Stimulated activated CD8-positive, alpha-beta memory T cell treated with anti-CD3 and anti-CD28 coated beads, Interleukin-7, amount 100 ng/mL, for 24 hours (primary cell): ENCODE data around the gene UCK1.
"Not testable (repeated sequence)": the region's sequence is repeated elsewhere in the genome, so short reads cannot be mapped to it uniquely, and the experiment has no call there.

Experiments used
- DNase-seq: peaks from one replicate; pipeline ENCODE4 v3.0.0-alpha.2; 2020; ENCODE audit warnings: low read depth

UCK1 gene

DNA sequence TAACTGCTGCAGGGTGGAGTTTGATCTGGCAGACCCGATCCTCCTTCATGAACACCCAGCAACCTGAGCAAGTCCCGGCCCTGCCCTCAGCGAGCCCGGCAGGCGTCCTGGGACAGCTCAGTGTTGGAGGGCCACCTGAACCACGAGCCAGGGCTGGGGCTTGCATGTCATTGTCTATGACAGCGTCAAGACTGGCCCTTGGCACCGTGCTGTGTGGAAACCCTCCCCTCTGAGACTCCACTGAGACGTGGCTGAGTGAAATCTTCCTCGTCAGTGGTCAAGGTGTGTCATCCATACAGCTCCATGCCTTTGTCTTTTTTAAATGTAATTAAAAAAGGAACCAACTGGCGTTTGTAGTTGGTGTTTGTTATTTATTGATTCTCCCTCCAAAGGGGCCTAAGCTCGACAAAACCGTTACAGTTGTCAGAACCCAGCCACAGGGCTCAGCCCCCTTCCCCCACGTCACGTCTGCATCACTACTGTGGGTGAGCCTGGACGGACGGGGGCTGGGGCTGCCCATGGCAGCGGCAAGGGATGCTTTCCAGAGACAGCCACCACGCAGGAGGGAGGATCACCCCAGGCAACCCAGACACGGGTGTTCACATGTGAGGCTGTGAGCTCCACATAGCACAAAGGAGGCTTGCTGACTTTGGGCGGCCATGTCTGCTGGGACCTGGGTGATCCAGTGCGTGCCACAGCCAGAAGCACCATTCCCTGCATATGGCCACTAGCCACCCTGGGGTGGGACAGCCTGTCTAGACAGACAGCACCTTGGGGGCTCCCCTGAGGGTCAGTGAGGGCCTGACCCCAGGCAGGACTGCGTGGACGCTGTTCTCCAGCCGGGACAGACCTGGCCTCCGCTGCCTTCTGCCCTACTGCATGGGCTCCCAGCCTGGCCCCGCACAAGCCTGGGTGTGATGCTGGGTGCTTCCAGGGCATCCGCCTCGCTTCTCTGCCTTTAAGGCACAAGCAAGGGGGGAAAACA lies 7.3 kb downstream of the UCK1 start:
- DNase-seq: no peak

DNA sequence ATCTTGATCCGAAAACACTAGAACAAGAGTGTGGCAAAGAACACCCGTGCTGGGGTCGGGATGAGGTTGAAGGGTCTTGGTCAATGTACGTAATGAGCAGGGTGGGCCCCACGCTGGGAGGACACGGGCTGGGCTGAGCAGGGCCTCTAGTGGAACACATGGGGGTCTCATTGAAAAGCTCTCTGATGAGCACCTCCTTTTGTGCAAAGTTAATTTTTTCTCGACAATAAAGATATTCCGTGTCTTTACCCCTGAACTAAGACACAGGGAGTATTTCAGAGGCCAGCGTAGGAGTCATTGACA lies 8.0 kb downstream of the UCK1 start:
- DNase-seq: no peak

DNA sequence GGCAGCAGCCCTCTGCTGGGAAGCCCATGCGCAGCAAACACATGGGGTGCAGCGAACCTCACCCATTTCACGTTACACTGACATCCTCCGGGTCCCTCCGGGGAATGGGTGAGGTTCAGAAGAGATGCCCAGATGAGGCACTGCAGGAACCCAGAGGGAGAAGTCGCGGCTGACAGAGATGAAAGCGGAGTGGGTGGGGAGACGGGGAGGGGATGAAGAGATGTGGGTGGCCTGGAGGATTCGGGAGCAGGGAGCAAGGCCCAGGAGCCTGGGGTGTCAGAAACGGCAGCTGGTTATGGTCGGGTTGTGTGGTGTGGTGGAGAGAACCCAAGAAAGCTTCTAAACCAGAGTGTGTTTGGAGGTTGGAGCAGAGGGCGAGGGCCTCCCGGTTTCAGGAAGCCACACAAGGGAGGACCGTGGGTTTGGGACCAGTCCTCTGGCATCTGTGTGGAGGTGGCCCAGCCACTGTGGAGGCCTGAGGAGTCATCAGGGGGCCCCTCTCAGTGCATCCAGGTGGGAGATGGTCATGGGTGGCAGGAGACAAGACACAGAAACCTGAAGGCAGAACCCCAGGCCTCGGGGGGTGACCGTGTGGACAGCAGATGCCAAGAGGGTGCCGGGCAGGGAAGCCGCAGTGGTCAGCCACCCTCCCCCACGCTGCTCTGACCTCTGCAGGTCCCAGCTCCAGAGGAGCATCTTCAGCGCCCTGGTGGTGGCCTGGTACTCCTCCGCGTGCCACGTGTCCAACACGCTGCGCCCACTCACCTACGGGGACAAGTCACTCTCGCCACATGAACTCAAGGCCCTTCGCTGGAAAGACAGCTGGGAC lies 8.6 kb downstream of the UCK1 start:
- no peak for DNase-seq

DNA sequence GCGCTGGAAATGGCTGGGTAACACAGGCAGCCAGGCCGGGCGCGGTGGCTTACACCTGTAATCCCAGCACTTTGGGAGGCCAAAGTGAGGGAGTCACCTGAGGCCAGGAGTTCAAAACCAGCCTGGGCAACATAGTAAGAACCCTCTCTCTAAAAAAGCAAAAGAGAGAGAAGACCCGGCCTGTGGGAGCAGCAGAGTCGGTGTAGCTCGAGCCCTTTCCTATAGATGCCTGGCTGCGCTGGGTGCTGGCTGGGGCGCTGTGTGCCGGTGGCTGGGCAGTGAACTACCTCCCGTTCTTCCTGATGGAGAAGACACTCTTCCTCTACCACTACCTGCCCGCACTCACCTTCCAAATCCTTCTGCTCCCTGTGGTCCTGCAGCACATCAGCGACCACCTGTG lies 9.2 kb downstream of the UCK1 start:
- no peak for DNase-seq

DNA sequence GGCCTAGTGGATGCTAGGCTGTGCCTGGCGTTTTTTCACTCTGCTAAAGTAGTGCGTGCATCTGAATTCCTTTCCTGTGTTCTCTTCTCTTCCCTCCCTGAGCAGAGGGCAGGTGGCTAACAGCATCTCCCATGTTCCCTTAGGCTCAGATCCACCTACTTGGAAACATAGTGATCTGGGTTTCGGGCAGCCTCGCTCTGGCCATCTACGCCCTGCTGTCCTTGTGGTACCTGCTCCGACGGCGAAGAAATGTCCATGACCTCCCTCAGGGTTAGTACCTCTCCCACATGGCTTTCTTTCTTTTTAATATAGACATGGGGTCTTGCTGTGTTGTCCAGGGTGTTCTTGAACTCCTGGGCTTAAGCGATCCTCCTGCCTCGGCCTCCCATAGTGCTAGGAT lies 9.9 kb downstream of the UCK1 start:
- DNase-seq: no peak

DNA sequence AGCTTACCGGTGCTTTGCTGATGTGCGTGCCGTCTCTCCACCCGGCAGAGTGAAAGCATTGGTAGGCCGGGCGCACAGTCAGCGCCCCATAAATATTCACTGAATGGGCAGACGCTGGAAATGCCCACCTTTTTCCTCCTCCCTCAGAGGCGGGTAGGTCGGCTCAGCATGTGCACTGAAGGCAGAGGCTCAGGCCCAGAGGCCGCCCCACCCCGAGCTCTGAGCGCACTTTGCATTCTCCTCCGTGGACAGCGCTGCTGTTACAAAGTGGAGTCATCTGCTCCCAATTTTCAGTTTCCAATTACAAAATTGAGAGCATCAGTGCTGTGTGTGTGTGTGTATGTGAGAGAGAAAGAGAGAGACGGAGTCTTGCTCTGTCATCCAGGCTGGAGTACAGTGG lies 10.6 kb downstream of the UCK1 start:
- no peak for DNase-seq

DNA sequence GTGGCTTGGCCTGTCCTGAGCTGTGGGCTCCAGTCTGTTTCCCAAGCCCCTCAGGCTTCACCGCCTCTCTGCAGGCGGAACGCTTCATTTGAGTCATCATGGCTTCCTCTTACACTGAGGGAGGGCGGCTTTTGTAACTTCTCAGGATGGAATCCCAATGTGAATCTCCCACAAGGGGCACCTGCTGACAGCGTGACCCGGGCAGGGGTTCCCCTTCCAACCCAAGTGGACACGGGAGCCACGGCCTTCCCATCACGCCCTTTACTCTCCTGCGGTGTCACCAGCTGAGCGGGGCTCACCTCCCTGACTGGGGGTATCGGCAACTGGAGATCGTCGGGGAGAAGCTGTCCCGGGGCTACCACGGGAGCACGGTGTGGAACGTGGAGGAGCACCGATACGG lies 12.5 kb downstream of the UCK1 start:
- no peak for DNase-seq

DNA sequence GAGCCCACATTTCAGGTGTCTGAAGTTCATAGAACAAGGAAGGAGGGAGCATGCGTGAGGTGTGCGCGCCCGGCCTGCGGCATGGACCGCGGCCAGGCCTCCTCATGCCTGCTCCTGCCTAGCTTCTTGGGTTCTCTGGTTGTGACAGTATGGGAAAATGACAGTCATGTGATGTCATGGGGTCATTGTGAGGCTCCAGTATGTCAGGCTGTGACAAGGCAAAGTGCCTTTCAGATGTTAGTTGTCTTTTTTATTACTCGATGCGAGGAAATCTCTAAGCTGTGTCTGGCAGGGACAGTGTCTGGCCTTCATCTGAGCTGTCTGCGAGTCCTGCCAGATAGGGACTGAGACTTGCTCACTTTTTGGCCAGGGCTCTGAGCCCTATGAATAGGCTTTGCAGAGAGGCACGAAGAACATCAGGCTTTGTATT lies 13.3 kb downstream of the UCK1 start:
- DNase-seq: no peak

DNA sequence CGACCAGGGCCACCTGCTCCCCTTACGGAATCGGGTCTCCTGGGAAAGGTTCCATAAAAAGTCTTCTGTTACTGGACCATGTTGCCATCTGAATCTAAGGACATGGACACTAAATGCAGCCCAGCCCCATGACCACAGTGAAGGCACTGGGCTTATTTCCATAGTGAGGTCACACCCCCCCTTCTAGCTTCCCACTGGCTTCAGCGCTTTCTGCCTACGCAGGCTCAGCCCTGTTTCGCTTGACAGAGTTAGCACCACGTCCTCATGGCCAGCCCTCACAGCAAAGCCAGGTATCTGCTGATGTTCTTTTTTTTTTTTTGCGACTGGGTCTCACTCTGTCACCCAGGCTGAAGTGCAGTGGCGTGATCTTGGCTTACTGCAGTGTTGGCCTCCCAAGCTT lies 14.1 kb downstream of the UCK1 start:
- no peak for DNase-seq

DNA sequence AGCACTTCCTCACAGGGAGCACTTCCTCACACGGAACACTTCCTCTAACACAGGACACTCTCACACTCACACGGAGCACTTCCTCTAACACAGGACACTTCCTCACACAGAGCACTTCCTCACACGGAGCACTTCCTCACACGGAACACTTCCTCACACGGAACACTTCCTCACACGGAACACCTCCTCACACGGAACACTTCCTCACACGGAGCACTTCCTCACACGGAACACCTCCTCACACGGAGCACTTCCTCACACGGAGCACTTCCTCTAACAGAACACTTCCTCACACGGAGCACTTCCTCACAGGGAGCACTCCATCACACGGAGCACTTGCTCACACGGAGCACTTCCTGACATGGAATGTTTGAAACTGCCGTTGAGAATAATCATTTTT lies 15.0 kb downstream of the UCK1 start:
- DNase-seq: no peak

DNA sequence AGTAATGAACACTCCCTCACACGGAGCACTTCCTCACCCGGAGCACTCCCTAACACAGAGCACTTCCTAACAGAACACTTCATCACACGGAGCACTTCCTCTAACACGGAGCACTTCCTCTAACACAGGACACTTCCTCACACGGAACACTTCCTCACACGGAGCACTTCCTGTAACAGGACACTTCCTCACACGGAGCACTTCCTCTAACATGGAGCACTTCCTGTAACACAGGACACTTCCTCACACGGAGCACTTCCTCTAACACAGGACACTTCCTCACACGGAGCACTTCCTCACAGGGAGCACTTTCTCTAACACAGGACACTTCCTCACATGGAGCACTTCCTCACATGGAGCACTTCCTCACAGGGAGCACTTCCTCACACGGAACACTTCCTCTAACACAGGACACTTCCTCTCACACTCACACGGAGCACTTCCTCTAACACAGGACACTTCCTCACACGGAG lies 15.5 kb downstream of the UCK1 start:
- not testable (repeated sequence) for DNase-seq

DNA sequence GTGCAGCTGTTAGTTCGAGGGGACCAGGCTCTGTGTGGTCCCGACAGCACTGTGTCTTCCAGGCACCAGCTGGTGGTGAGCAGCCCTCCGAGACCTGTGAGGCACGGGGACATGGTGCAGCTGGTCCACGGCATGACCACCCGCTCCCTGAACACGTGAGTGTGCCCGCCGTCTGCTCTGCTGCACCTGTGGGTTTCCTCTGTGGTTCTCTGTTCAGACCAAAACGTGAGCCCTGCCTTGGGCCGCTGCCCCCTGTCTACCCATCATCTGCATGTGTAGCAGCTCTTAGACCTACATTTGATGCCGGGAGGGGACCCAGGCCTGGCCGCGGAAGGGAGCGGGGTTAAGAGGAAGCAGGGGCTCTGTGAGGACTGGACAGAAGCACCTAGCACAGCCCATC lies 17.9 kb downstream of the UCK1 start:
- no peak for DNase-seq

DNA sequence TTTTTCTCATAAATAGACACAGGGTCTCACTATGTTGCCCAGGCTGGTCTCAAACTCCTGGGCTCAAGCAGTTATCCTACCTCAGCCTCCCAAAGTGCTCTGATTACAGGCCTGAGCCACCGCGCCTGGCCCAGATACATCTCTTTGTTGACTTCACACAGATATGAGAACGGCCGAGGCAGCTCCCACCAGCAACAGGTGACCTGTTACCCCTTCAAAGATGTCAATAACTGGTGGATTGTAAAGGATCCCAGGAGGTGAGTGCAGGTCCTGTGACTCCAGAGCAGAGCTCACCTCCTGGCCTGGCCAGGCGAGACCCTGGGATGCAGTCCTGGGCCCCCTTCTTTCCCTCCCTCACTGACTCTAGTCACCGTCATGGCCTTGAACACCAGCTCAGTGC lies 19.2 kb downstream of the UCK1 start:
- no peak for DNase-seq

DNA sequence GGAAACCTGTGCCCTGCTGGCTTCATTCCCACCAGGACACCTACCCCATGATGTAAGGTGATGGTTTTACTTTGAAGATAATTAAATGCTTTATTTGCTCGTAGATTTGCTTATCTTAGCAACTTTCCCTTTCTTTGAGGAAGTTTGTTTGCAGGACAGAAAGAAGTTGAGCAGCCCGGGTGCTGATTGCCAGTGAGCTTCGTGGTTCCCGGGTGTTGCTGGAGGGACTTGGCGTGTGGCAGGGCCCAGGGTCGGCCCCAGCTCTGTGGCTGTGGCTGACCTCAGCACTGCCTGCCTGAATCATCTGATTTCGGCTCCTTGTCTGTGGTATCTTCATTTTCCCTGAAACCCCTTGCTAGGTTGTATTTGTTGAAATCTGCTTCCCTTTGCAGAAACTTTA lies 19.6 kb downstream of the UCK1 start:
- DNase-seq: no peak

DNA sequence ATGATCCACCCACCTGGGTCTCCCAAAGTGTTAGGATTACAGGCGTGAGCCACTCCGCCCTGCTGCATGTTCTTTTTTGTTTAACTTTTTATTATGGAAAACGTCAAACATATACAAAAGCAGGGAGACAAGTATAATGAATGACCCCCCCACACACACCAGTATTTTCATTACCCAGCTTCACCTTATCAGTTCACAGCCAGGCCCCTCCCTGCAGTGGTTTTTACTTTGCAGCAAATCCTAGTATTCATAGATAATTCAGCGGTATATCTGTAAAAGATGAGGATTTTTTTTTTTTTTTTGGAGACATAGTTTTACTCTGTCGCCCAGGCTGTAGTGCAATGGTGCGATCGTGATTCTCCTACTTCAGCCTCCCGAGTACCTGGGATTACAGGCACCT lies 26.1 kb downstream of the UCK1 start:
- DNase-seq: no peak

DNA sequence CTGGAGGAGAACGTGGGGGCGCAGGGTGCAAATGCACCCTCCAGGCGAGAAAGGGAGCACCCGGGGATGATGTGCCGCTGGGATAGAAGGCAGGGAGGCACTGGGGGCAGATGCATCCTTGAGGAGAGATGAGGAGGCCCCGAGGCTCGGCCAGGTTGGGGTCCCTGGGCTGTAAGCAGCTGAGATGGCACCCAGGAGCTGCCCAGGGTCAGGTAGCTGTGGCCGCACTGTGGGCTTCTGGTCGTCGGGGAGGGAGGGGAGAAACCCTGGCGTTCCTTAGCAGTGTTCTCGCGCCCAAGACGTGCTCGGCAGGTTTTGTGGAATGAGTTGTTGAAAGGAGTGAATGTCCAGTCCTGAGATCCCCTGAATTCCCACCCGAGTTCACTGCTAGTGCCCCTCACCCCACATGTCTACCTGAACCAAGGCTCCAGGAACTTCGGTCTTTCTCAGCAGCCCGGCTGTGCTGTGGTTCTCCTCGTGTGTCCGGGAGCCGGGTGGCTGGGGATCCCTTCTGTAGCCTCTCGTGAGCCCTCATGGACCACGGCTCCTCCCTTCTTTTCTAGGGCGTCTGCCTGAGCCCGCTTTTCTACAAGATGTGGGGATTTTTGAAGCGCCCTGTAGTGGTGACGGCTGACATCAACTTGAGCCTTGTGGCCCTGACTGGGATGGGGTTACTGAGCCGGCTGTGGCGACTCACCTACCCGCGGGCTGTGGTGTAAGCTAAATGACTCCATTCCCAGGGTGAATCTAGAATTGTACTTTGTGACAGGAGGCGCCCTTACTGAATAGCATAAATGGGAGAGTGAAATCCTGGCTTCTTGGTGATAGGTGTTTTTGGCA lies 27.2 kb downstream of the UCK1 start:
- peak; percentile 40 for DNase-seq

DNA sequence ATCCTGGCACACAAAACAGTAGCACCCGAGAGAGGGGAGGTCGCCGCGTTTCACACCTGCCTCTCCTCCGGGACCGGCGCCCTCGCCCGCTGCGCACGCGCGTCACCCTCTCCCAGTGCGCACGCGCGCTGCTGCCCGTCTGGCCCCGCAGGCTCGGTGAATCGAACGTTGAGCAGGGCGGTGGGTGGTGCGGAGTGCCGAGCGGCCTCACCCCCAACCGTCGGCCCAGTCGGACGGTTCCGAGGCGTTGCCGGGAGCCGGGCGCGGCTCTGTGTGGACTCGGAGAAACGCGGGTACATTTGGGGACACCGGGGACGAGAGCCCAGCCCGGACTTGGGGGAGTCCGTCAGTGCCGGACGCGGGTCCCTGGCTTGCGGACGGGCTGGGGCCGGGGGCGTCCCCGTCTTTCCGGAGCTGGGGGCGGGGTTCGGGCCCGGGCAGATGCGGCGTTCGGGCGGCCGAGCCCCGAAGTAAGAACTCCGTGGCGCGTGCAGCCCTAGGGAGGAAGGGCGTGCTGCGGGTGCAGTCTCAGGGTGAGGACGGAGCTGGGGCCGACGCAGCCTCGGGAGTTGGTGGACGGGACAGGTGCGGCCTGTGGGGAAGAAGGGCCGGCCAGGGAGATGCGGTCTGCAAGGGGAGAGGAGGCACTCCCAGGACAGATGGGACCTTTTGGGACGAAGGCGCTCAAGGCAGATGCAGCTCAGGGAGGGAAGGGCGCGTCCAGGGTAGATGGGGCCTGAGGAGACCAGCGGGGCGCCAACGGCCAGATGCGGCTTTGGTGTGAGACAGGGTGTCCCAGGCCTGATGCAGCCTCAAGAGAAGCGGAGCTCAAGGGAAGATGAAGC lies 28.1 kb downstream of the UCK1 start, which contains the start of gene POMT1:
Gene POMT1 (plus strand): TSS at position 138 of the 845 bp plus-strand sequence. CDS start 1,301 bp downstream, outside the sequence.
- peak; percentile 65 for DNase-seq

DNA sequence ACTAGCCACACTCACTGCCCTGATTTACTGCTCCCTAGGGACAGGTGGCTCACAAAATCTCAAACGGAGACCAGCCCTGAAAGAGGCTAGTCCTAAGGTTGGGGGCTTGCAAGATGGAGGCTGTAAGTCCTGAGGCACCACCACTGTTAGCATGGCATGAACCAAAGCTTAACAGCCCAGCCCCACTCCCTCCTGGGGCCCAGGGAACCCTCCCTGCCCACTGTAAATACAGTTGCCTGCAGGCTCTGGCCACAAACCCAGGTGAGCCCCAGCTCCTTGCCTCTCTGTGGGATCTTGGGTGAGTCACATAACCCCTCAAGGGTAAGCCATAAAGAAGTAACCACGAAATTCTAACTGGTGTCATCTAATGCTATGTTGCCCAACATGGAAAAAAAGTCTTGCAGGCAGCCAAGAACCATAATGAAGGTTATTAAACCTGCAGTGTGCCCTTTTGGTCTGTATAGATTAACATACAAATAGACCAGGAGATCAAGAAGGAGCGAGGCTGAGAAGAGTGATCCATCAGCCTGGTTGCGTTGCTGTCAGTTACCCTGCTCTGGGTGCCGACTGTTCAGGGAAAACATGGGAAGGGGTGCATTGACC lies 30.0 kb downstream of the UCK1 start:
- peak; percentile 20 for DNase-seq

DNA sequence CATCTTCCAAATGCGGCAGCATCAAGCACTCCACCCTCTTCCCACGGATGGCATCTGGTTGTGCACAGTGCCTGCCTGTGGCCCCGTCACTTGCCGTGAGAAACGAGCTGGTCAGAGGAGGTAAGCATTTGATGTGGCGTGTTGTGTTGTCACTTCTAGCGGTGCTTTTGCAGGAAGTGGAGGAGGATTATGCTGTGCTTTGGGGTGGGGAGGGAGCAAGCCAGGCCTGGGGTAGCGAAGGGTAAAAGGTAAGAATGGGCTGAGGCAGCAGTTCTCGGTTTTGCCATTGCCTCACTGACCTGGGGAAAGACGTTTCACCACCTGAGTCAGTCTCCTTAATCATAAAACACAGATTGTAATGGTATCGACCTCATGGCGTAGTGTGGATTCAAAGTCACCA lies 30.7 kb downstream of the UCK1 start:
- DNase-seq: peak; percentile 33

DNA sequence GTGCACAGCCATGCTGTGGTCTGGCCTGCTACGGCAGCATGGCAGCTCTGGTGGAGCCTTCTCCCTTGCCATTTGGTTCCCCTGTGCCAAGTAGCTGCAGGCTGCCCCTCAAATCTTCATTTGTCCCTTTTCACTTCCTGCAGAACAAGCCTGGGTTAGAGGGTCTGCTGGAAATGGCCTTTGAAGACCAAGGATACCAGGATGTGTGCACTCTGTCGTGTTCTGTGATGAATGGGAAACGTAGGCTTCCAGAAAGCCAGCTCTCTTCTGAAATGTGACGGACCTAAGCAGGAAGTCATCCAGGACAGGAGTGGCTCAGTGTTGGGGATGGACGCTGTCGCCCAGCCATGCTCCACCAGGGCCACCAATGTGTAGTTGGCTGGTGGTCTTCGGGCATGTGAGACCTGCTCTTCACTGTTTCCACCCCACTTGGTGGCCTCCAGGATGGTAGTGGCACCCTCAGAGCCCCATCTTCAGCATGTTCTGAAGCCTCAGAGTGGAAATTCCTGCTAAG lies 31.8 kb downstream of the UCK1 start:
- no peak for DNase-seq
